OCI-LY3 (cell line): ENCODE measurements around the gene ZNF567.

Experiments
- H2AFZ ChIP-seq: fragments of 200-600, 300-600 bp; shearing (Covaris generic); 2 replicates; pipeline ENCODE4 v1.6.0; 2014; ENCODE audit warnings: antibody characterized with exemption, low read depth, low read length
- H3K27ac ChIP-seq: fragments of 200-600, 300-600 bp; sonication (generic); 2 replicates; pipeline ENCODE4 v1.5.1; 2014; ENCODE audit warnings: mild to moderate bottlenecking, low read length, moderate library complexity, mixed read lengths
- H3K27me3 ChIP-seq: fragments of 200-600, 300-600 bp; sonication (generic); 2 replicates; pipeline ENCODE4 v1.6.1; 2014; ENCODE audit warnings: low read depth, low read length, mixed read lengths
- H3K36me3 ChIP-seq: fragments of 200-600, 300-600 bp; sonication (generic); replicated peaks from 2 replicates; pipeline ENCODE3; 2014; ENCODE audit warnings: low read depth, low read length, mixed read lengths
- H3K4me1 ChIP-seq: fragments of 300-600, 200-600 bp; sonication (generic); 2 replicates; pipeline ENCODE4 v1.6.1; 2014; ENCODE audit warnings: low read length, mixed read lengths
- H3K4me2 ChIP-seq: fragments of 200-600, 300-600 bp; sonication (generic); 2 replicates; pipeline ENCODE4 v1.6.1; 2014; ENCODE audit warnings: low read length, mixed read lengths
- H3K4me3 ChIP-seq: fragments of 300-600, 200-600 bp; sonication (generic); 2 replicates; pipeline ENCODE4 v1.5.1; 2014; ENCODE audit warnings: antibody characterized with exemption, mild to moderate bottlenecking, low read length, moderate library complexity
- H3K79me2 ChIP-seq: fragments of 300-600, 200-600 bp; shearing (Covaris generic); 2 replicates; pipeline ENCODE4 v1.6.1; 2014; ENCODE audit warnings: mild to moderate bottlenecking, low read length, mixed read lengths
- H3K9ac ChIP-seq: fragments of 300-600, 200-600 bp; shearing (Covaris generic); 2 replicates; pipeline ENCODE4 v1.6.0; 2014; ENCODE audit warnings: mild to moderate bottlenecking, low read length, moderate library complexity
- H3K9me3 ChIP-seq: fragments of 200-600, 300-600 bp; shearing (Covaris generic); 2 replicates; pipeline ENCODE4 v1.6.1; 2014; ENCODE audit warnings: low read length, mixed read lengths; ENCODE audit not compliant: insufficient read depth
- H4K20me1 ChIP-seq: fragments of 200-600, 300-600 bp; sonication (generic); 2 replicates; pipeline ENCODE4 v1.6.1; 2016; ENCODE audit warnings: low read length, mixed read lengths; ENCODE audit not compliant: insufficient read depth
- CTCF ChIP-seq: fragments of 200-600, 300-600 bp; sonication (generic); IDR thresholded peaks from 2 replicates; pipeline ENCODE4 v1.5.1; 2014; ENCODE audit warnings: antibody characterized with exemption, low read length, low read depth
- EZH2phosphoT487 ChIP-seq: fragments of 200-600 bp; shearing (Covaris generic); IDR thresholded peaks from 2 replicates; pipeline ENCODE4 v1.6.1; 2018; ENCODE audit warnings: antibody characterized with exemption, mixed run types, low read depth

The ZNF567 gene

GRCh38 chr19:36687214-36688056, at the start of gene ZNF567:
TSS of gene ZNF567 (plus strand) at chr19:36687612. CDS start at chr19:36694868, 7,256 bp downstream.
- H3K9me3 ChIP-seq = peaks cover 3% of the 10 kb centered on the region; the same call in 1 of the 2 replicates
- TF ChIP-seq CTCF (no peak), EZH2phosphoT487 (no peak)

GRCh38 chr19:36638862-36639510, 48.4 kb upstream of the ZNF567 start:
- no peak overlapping the region for H3K4me2 ChIP-seq
- H4K20me1 ChIP-seq = no peaks in the 10 kb centered on the region
- no peak overlapping the region for H3K9ac ChIP-seq
- H2AFZ ChIP-seq = no peak overlapping the region
- TF ChIP-seq CTCF (no peak), EZH2phosphoT487 (no peak)
- H3K27ac ChIP-seq = no peak overlapping the region
- H3K79me2 ChIP-seq = no peaks in the 10 kb centered on the region
- no peaks in the 10 kb centered on the region for H3K4me1 ChIP-seq
- no peak overlapping the region for H3K4me3 ChIP-seq
- H3K36me3 ChIP-seq = peaks cover 32% of the 10 kb centered on the region
- no peaks in the 10 kb centered on the region for H3K27me3 ChIP-seq
- H3K9me3 ChIP-seq = peaks cover 64% of the 10 kb centered on the region

More at GRCh38 chr19:36687214-36688056, at the start of gene ZNF567:
- Histone ChIP-seq H2AFZ (peak within 1 kb of the TSS; percentile 92), H3K27me3 (no peaks in the 10 kb centered on the region), H3K36me3 (peaks cover 48% of the 10 kb centered on the region), H3K79me2 (peaks cover 33% of the 10 kb centered on the region), H4K20me1 (no peaks in the 10 kb centered on the region), H3K4me1 (peaks cover 12% of the 10 kb centered on the region), H3K4me2 (peak within 1 kb of the TSS; percentile 96), H3K27ac (peak within 1 kb of the TSS; percentile 30), H3K9ac (peak within 1 kb of the TSS; percentile 78), H3K4me3 (peak within 1 kb of the TSS; percentile 97)

GRCh38 chr19:36646746-36647145, 40.7 kb upstream of the ZNF567 start:
- H2AFZ ChIP-seq = no peak overlapping the region
- no peak overlapping the region for H3K4me2 ChIP-seq
- peaks cover 35% of the 10 kb centered on the region for H3K9me3 ChIP-seq
- H3K36me3 ChIP-seq = peaks cover 33% of the 10 kb centered on the region
- no peaks in the 10 kb centered on the region for H3K4me1 ChIP-seq
- H3K4me3 ChIP-seq = no peak overlapping the region
- no peak overlapping the region for H3K27ac ChIP-seq
- no peak overlapping the region for H3K9ac ChIP-seq
- H4K20me1 ChIP-seq = no peaks in the 10 kb centered on the region
- no peaks in the 10 kb centered on the region for H3K79me2 ChIP-seq
- no peak for TF ChIP-seq CTCF
- no peak for TF ChIP-seq EZH2phosphoT487
- H3K27me3 ChIP-seq = no peaks in the 10 kb centered on the region

GRCh38 chr19:36652958-36653357, 34.5 kb upstream of the ZNF567 start:
- H3K4me3 ChIP-seq = no peak overlapping the region
- TF ChIP-seq EZH2phosphoT487 (no peak), CTCF (no peak)
- H2AFZ ChIP-seq = no peak overlapping the region
- H4K20me1 ChIP-seq = no peaks in the 10 kb centered on the region
- peaks cover 46% of the 10 kb centered on the region for H3K36me3 ChIP-seq
- no peak overlapping the region for H3K9ac ChIP-seq
- no peaks in the 10 kb centered on the region for H3K79me2 ChIP-seq
- no peak overlapping the region for H3K27ac ChIP-seq
- H3K4me2 ChIP-seq = no peak overlapping the region
- H3K27me3 ChIP-seq = no peaks in the 10 kb centered on the region
- peaks cover 18% of the 10 kb centered on the region for H3K9me3 ChIP-seq
- no peaks in the 10 kb centered on the region for H3K4me1 ChIP-seq
